Activated CD4-positive, alpha-beta T cell treated with anti-CD3 and anti-CD28 coated beads, Interleukin-2, amount 50 U/mL, for 24 hours (primary cell): ENCODE results near the gene PTPRK.

Experiments used
- DNase-seq, 2 donors: peaks; one replicate each; pipeline ENCODE4 v3.0.0-alpha.2; 2020; ENCODE audit warnings: low read depth in 1 of 2, low spot score in 1 of 2

PTPRK gene

DNA sequence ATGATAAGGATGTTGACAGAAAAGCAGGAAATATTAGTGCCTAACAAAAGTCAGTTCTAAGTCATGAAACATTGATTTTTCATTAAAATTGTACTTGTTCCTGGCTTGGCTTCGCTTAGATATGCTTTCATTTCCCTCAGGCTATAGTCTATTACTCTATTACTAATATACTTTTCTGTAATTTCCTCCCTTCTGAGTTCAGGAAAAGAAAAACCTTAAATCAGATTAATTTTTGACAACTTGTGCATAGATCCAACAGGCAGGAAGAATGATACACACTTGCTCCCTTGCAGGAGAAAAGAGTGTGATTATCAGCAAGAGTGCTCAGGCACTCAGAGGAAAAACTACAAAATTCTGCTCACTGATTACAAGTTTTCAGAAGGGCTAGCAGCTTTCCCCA, 474.4 kb downstream of the PTPRK start:
- DNase-seq: no peak

DNA sequence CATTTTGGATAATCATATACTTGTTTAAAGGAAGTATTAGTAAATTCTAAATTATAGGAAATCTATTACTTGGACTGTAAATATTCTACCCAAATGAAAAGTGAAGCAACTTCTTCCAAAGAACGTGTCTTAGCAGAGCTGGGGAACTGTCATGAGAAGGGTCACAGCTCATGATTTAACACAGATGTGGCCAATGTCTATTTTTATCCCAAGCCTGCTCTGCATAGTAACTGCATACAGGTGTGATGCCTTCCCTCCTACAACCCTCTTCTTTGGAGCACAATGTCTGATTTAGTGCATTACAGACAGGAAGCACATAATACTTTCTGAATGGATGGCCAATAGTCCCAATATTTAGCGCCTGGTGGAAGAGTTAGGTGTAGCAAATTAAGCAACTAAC, 480.9 kb downstream of the PTPRK start:
- no peak for DNase-seq

GRCh38 chr6:128036808-128037570, 483.4 kb downstream of the PTPRK start:
- no peak for DNase-seq

DNA sequence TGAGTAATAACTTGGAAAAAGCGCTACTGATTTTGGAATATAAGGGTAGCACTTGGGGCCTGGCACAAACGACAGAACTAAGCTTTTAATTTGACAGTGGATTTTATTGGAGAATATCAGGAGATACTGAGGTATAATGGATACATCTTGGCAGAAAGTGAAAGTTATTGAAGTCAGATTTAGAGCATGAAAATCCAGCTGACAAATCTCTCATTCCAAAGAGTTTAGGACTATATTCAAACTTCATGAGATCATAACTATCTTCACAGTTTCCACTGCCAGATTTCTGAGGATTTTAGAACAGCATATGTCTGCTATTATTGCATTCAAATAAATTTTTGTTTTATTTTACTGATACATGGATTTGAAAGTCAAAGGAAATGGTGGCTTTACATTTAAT, 487.2 kb downstream of the PTPRK start:
- DNase-seq: no peak

DNA sequence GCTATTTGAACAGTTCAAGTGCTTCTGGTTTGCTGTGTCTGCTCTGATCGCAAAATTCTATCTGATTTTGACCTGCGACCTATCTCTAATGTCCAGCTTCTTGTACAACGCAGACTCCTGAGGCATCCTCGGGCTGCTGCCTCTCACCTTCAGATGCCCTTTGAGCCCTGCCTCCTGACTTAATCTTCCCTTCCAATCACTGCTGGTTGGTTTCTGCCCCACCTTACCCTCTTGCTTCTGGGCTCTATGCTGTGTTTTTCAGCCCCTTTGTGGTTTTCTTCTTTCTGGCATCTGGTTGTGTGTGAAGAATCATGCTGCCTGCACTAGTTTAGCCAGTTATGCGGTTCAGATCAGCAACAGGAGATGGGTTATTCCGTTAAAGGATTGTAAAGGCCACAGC, 488.4 kb downstream of the PTPRK start:
- DNase-seq: no peak

DNA sequence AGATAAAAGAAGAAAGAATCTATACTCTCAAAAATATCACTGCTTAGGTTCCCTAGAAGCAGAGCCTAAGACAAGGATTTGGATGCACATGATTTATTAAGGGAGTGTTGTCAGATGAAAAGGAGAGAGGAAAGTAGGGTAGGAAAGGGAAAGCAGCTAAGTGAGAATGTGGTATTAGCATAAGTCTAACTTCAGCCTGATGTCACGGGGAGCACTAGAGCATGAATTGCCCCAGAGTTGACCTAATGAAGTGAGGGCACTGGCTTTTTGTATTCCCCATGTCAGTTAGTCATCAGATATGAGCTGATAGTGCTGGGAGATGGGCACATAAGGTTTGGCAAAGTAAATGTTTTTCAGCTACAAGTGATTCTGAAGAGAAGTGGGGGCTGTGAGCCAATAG, 490.6 kb downstream of the PTPRK start:
- DNase-seq: no peak

GRCh38 chr6:128028183-128028582, 492.2 kb downstream of the PTPRK start:
- no peak for DNase-seq

DNA sequence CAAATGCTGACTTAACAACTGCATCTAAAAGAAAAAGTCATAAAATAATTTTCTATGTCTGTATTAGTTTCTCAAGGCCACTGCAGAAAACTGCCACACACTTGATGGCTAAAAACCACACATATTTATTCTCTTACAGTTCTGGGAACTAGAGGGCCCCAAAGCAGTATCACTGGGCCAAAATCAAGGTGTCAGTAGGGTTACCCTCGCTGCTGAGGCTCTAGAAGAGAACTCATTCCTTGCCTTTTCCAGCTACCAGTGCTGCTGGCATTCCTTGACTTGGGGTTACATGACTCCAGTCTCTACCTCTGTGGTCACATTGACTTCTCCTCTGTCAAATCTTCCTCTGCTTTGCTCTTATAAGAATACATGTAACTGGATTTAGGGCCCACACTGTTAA, 494.9 kb downstream of the PTPRK start:
- no peak for DNase-seq

GRCh38 chr6:128024969-128025368, 495.4 kb downstream of the PTPRK start:
- DNase-seq: no peak

DNA sequence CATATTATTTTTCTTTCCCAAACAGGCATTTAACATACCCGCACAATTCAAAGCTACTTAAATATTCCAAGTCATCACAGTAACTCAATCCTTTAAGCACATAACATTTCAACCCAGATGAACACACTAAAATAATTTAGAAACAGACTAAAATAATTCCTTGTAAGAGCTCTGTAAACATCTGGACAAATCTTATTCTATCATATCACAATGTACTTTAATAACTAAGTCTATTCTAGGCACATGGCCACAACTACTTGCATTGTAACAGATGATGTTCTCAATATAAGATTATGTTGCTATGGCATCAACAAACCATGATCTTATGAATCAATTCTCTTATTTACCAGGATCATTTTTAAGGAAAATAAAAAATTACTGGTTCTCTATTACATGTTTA, 496.4 kb downstream of the PTPRK start:
- no peak for DNase-seq

DNA sequence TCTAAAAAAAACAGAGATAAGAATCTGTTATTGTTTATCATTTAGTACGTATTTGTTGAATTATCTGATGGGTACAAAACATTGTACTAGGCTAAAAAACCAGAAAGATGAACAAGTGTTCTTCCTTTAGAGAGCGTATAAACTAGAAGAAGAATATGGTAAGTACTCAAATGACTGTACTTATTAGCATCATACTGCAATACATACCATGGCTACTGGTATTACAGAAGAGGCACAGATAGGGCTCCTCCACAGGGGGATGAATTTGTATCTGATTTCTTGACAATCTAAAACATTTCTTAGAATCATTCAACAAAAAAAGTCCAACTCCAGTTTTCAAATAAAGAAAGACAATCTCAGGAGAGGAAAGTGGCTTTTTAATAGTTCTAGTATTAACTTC, 501.6 kb downstream of the PTPRK start:
- DNase-seq: no peak

- no peak for DNase-seq
These were observed 503.1 kb downstream of the PTPRK start for GRCh38 chr6:128017288-128017687.

DNA sequence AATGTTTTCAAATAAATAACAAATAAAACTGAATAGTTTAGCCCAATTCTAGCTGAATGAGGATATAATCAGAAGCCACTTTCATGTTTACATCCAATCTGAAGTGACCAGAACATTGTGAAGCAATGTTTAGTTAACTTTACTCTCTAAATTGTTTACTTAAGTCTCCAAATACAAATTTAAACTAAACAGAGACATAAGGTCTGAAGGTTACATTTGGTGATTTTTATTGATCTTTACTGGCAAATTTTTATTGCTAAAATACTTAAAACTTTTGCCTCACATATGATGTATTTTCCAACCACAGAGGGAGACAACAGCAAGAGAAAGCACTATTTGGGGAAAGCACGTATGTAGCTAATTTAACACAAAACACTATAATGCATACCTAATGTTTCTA, 512.7 kb downstream of the PTPRK start:
- no peak for DNase-seq

DNA sequence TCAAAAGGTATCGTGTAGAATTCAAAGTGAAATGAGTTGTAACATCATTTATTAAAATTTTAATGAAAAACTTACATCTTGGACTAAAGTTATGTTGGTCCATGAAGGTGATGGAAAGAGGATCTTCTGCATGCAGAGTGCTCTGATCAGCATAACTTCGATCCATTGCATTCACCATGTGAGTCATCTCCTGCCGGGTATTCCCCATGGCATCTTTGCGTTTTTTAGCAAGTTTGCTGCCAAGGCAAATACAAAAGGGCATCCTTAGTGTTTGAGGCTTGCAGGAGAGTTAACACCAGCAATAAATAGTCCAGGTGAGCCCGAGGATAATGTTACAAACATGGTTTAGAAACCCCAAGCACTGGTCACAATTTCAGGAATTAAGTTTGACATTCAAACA, 515.4 kb downstream of the PTPRK start:
- DNase-seq: no peak

GRCh38 chr6:128000363-128000762, 520.0 kb downstream of the PTPRK start:
- DNase-seq: no peak

- no peak for DNase-seq
These were observed 521.4 kb downstream of the PTPRK start for GRCh38 chr6:127998985-127999384.

DNA sequence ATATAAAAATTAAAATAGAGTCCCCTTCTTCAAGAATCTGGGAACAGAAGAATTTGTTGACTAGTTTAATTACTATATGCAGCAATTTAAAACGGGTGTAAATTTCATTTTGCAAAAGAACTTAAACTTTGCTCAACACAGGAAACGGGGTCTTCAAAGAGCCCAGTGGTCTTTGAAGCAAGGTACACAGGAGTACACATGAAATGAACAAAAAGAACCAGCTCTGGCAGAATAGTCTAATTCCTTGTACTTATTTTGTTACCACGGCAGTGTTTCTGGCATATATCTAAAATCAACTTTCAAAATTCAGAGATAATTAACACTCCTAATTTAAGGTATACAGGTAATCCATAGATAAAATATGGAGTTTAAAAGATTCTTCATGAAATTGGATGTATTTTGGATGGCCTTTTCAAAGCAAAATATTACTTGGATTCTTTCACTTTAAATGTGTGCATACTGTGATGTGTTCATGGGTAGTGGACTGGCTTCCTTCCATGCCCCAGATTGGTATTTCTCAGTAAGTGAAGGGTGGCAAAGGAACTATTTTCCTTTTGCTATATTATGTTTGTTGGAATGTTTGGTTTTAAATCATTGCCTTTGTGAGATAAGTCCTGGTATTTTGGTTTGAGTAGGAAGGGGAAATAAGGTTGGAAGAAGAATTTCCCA, 522.8 kb downstream of the PTPRK start:
- DNase-seq: no peak

DNA sequence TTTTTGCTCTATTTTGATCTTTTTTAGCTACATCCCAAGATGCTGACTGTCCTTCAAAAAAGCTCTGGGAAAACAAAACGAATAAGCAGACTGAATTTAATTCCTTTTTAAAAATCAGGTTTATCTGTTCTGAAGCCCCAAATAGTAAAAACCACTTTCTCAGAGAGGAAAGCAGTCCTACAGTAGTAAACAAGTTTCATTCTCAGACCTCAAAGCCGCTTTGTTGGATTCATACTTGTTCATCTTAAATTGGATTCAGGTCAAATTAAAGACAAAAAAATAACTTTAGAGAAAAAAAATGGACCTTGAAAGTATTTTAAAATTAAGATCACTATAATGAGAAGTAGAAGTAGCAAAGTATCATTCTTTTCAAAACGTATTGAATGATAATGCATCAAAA, 523.5 kb downstream of the PTPRK start:
- DNase-seq: no peak

DNA sequence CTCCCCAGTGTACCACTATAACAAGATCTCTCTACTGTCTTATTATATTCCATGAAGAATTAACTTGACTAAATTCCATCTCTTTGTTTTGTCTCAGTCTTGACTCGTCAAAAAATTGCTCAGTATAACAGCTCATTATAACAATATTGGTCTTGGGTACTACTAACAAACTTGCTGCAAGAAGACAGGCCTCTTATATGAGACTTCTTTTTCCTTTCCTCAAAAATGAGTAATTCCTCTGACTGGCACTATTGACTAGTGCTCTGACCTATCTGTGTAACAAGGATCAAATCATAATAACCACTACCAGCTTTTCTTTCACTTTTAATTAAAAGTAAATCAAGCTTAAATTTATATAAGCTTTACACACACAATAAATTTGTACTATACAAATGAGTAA, 528.3 kb downstream of the PTPRK start:
- DNase-seq: no peak

GRCh38 chr6:127990074-127990473, 530.3 kb downstream of the PTPRK start:
- no peak for DNase-seq

DNA sequence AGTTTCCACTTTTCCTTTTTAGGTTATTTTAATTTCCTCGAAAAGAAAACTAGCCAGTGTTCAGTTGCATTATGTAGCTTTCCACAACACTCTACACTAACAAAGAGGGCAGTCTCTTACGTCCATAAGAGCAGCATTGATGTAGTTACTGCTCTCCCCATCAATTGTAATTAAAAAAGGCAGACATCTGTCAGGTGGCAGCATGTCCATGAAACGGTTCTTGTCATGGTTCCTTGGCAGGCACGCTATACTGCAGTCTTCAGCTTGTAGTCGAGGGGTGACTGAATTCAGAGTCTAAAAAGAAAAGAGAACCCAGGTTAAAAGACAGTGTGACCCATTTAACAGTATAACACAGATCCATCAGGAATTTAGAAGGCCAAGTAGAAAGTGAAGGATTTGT, 539.4 kb downstream of the PTPRK start:
- no peak for DNase-seq

GRCh38 chr6:127978185-127978584, 542.2 kb downstream of the PTPRK start:
- peak in 1 of 2 donors; percentile 23 for DNase-seq

DNA sequence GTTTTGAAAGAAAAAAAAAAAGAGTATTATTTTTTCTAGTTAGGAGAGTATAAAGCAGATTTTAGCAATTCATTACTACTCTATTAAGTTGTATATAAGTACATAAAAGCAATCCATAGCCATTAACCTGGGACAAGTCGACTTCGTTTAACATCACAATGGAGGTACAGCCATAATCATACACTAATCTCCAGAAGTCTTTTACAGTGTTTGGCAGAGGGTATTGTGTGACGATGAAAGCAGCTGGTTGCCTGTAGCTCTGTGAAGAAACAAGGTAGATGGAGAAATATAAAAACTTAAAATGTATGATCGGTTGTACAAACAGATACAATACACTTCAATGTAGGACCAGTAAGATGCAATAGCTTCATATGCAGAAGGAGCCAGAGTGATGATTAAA, 543.6 kb downstream of the PTPRK start:
- no peak for DNase-seq
